ENCODE results near the gene DHRS9.

The DHRS9 gene

DNA sequence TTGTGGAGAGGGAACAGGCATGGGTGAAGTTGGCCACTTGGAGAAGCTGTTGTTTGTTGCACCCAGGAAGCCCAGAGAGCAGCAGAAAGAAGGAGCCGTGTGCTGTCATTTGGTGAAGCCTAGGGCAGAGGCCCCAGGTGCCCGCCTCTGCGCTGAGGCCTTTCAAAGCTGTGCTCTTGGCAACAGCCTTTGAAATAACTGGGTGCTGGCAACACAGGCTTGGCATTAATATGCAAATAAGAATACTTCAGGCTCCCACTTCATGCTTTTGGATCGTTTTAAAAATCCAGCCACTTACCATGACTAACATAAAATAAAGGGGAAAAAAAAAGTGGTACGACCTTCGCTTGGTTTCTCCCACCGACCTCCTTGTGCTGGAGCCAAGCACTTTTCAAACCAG is 41.1 kb downstream of the DHRS9 start:
- H3K4ac ChIP-seq (ENCODE audit: low read depth, low read length), result no peak overlapping the region
- no peaks in the 10 kb centered on the region for H3K79me2 ChIP-seq (ENCODE audit: control insufficient read depth, insufficient read depth, low read length, poor library complexity)
- no peak overlapping the region for H2AK5ac ChIP-seq (ENCODE audit: low read length)
- no peak overlapping the region for H3K9ac ChIP-seq (ENCODE audit: low read length)
- H3K9me3 ChIP-seq (ENCODE audit: insufficient read depth, low read depth, low read length), result peaks cover 4% of the 10 kb centered on the region
- WGBS (ENCODE audit: extremely low coverage, insufficient coverage, insufficient read length), result no CpG with 5 or more reads among the region's 7 CpGs
- H3K79me1 ChIP-seq (ENCODE audit: low read length), result no peaks in the 10 kb centered on the region
- no peak overlapping the region for H2BK12ac ChIP-seq (ENCODE audit: low read length)
- H3K27me3 ChIP-seq (ENCODE audit: insufficient read depth, low read length), result no peaks in the 10 kb centered on the region
- no peak overlapping the region for H2BK5ac ChIP-seq (ENCODE audit: low read depth, low read length, poor library complexity)
- DNase-seq, result no peak
- no peak overlapping the region for H4K12ac ChIP-seq (ENCODE audit: low read depth, low read length)
- H3K14ac ChIP-seq (ENCODE audit: low read length), result no peak overlapping the region
- H3K27ac ChIP-seq (ENCODE audit: low read depth, low read length), result no peak overlapping the region
- no peak overlapping the region for H3K23ac ChIP-seq (ENCODE audit: low read length)
- H3K36me3 ChIP-seq (ENCODE audit: control insufficient read depth in 1 of 2, insufficient read depth in 2 of 2, low read length in 2 of 2), result peaks cover 0 to 2% of the 10 kb centered on the region in 2 experiments
- no peak overlapping the region for H3K4me2 ChIP-seq (ENCODE audit: low read length)
- H4K91ac ChIP-seq (ENCODE audit: low read depth, low read length), result no peak overlapping the region
- no peak overlapping the region for H2BK120ac ChIP-seq (ENCODE audit: insufficient read depth, low read length, poor library complexity)
- H3K18ac ChIP-seq (ENCODE audit: low read length), result no peak overlapping the region
- no peak overlapping the region for H3K4me3 ChIP-seq (ENCODE audit: low read depth, low read length)
- H3K4me1 ChIP-seq (ENCODE audit: control insufficient read depth in 1 of 2, insufficient read depth in 2 of 2, low read length in 2 of 2), result peaks cover 0 to 8% of the 10 kb centered on the region in 2 experiments
- no peak overlapping the region for H4K8ac ChIP-seq (ENCODE audit: low read depth, low read length)
- no peak overlapping the region for H2AFZ ChIP-seq (ENCODE audit: insufficient read depth, low read length, poor library complexity)

DNA sequence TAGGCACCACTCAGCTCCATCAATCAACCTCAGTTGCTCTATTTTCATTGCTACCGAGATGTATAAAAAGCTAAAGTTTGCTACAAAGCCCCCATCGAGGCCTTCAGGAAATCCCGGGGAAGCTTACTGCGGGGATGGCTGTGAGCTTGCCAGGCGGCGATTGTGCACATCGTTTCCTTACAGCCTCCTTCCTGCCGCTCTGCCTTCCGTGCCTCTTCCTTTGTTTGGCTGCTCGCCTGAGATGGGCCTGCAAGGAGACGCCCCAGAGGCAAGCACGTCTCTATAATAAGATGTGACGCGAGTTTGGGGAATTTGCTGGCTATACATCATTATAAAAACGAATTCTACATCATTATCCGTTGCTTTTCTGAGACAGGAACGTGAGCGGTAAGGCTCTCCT is 41.6 kb downstream of the DHRS9 start:
- WGBS (ENCODE audit: extremely low coverage, insufficient coverage, insufficient read length), result no CpG with 5 or more reads among the region's 18 CpGs

DNA sequence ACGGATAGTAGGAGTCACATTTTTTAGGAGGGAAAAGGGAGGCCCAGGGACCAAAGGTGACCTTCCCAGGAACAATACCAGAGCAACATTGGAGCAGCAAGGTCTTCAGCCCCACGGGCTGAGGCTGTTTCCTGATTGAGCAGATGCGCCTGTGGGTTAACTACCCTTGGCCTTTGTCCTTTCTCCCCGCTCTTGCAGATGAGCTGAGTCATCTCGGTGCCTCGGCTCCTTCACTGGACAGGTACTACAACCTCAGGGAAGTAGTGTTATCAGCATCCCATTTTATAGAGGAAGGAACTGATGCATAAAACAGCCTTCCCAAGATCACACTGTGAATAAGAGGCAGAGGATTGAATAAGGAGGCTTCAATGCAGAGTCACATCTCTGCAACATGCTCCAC is 43.5 kb downstream of the DHRS9 start:
- Histone ChIP-seq H4K12ac (ENCODE audit: low read depth, low read length) (no peak overlapping the region), H4K8ac (ENCODE audit: low read depth, low read length) (no peak overlapping the region), H3K4me1 (ENCODE audit: control insufficient read depth in 1 of 2, insufficient read depth in 2 of 2, low read length in 2 of 2) (peaks cover 0 to 8% of the 10 kb centered on the region in 2 experiments)

More for the DNA sequence above, 41.6 kb downstream of the DHRS9 start:
- Histone ChIP-seq H3K79me2 (ENCODE audit: control insufficient read depth, insufficient read depth, low read length, poor library complexity) (no peaks in the 10 kb centered on the region), H3K14ac (ENCODE audit: low read length) (no peak overlapping the region), H3K4me1 (ENCODE audit: control insufficient read depth in 1 of 2, insufficient read depth in 2 of 2, low read length in 2 of 2) (peaks cover 0 to 8% of the 10 kb centered on the region in 2 experiments), H3K23ac (ENCODE audit: low read length) (no peak overlapping the region), H4K12ac (ENCODE audit: low read depth, low read length) (no peak overlapping the region), H2BK120ac (ENCODE audit: insufficient read depth, low read length, poor library complexity) (no peak overlapping the region), H3K79me1 (ENCODE audit: low read length) (no peaks in the 10 kb centered on the region), H3K4me2 (ENCODE audit: low read length) (no peak overlapping the region), H4K91ac (ENCODE audit: low read depth, low read length) (no peak overlapping the region), H3K4me3 (ENCODE audit: low read depth, low read length) (no peak overlapping the region), H2BK12ac (ENCODE audit: low read length) (no peak overlapping the region), H3K18ac (ENCODE audit: low read length) (no peak overlapping the region), H3K27me3 (ENCODE audit: insufficient read depth, low read length) (no peaks in the 10 kb centered on the region), H2BK5ac (ENCODE audit: low read depth, low read length, poor library complexity) (no peak overlapping the region), H3K9ac (ENCODE audit: low read length) (no peak overlapping the region), H3K36me3 (ENCODE audit: control insufficient read depth in 1 of 2, insufficient read depth in 2 of 2, low read length in 2 of 2) (peaks cover 0 to 2% of the 10 kb centered on the region in 2 experiments), H2AFZ (ENCODE audit: insufficient read depth, low read length, poor library complexity) (no peak overlapping the region), H3K27ac (ENCODE audit: low read depth, low read length) (no peak overlapping the region), H3K9me3 (ENCODE audit: insufficient read depth, low read depth, low read length) (peaks cover 4% of the 10 kb centered on the region), H3K4ac (ENCODE audit: low read depth, low read length) (no peak overlapping the region), H2AK5ac (ENCODE audit: low read length) (no peak overlapping the region), H4K8ac (ENCODE audit: low read depth, low read length) (no peak overlapping the region)
- no peak for DNase-seq

DNA sequence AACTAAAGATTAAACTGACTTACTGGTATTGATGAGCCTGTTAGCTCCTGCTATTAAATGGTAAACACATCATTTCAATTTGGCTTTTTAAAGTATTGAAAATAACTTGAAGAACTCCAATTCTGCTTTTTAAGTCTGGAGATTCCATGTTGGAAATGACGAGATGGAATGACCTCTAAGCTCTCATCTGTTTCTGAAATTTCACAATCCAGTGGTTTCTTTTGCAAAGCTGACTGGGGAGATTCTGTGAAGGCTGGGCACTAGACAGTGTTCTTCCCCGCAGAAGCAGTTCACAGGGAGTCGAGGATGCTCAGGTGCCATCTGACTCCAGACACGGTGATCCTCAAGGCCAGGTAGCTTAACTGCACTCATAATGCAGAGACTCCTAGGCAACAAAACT is 44.7 kb downstream of the DHRS9 start:
- H3K23ac ChIP-seq (ENCODE audit: low read length), result no peak overlapping the region
- no peak overlapping the region for H3K27ac ChIP-seq (ENCODE audit: low read depth, low read length)
- H3K79me1 ChIP-seq (ENCODE audit: low read length), result no peaks in the 10 kb centered on the region
- no peak overlapping the region for H4K12ac ChIP-seq (ENCODE audit: low read depth, low read length)
- peaks cover 0 to 2% of the 10 kb centered on the region in 2 experiments for H3K36me3 ChIP-seq (ENCODE audit: control insufficient read depth in 1 of 2, insufficient read depth in 2 of 2, low read length in 2 of 2)
- H3K4me3 ChIP-seq (ENCODE audit: low read depth, low read length), result no peak overlapping the region
- no peak for DNase-seq
- H2BK5ac ChIP-seq (ENCODE audit: low read depth, low read length, poor library complexity), result no peak overlapping the region
- H3K4ac ChIP-seq (ENCODE audit: low read depth, low read length), result no peak overlapping the region
- H3K14ac ChIP-seq (ENCODE audit: low read length), result no peak overlapping the region
- H4K91ac ChIP-seq (ENCODE audit: low read depth, low read length), result no peak overlapping the region
- H3K9me3 ChIP-seq (ENCODE audit: insufficient read depth, low read depth, low read length), result peaks cover 4% of the 10 kb centered on the region
- no CpG with 5 or more reads among the region's 4 CpGs for WGBS (ENCODE audit: extremely low coverage, insufficient coverage, insufficient read length)
- H3K27me3 ChIP-seq (ENCODE audit: insufficient read depth, low read length), result no peaks in the 10 kb centered on the region
- H2BK12ac ChIP-seq (ENCODE audit: low read length), result no peak overlapping the region
- H3K4me1 ChIP-seq (ENCODE audit: control insufficient read depth in 1 of 2, insufficient read depth in 2 of 2, low read length in 2 of 2), result peaks cover 0 to 8% of the 10 kb centered on the region in 2 experiments
- no peak overlapping the region for H2BK120ac ChIP-seq (ENCODE audit: insufficient read depth, low read length, poor library complexity)
- H3K79me2 ChIP-seq (ENCODE audit: control insufficient read depth, insufficient read depth, low read length, poor library complexity), result no peaks in the 10 kb centered on the region
- H2AFZ ChIP-seq (ENCODE audit: insufficient read depth, low read length, poor library complexity), result no peak overlapping the region
- H3K9ac ChIP-seq (ENCODE audit: low read length), result no peak overlapping the region
- H3K18ac ChIP-seq (ENCODE audit: low read length), result no peak overlapping the region
- H2AK5ac ChIP-seq (ENCODE audit: low read length), result no peak overlapping the region
- no peak overlapping the region for H4K8ac ChIP-seq (ENCODE audit: low read depth, low read length)
- H3K4me2 ChIP-seq (ENCODE audit: low read length), result no peak overlapping the region

More for the DNA sequence above, 43.5 kb downstream of the DHRS9 start:
- Histone ChIP-seq H3K14ac (ENCODE audit: low read length) (no peak overlapping the region), H3K9ac (ENCODE audit: low read length) (no peak overlapping the region), H2BK120ac (ENCODE audit: insufficient read depth, low read length, poor library complexity) (no peak overlapping the region), H2AFZ (ENCODE audit: insufficient read depth, low read length, poor library complexity) (no peak overlapping the region), H3K79me2 (ENCODE audit: control insufficient read depth, insufficient read depth, low read length, poor library complexity) (no peaks in the 10 kb centered on the region), H3K27ac (ENCODE audit: low read depth, low read length) (no peak overlapping the region), H3K23ac (ENCODE audit: low read length) (no peak overlapping the region), H3K4me3 (ENCODE audit: low read depth, low read length) (no peak overlapping the region), H2BK5ac (ENCODE audit: low read depth, low read length, poor library complexity) (no peak overlapping the region), H2AK5ac (ENCODE audit: low read length) (no peak overlapping the region), H3K18ac (ENCODE audit: low read length) (no peak overlapping the region), H3K4ac (ENCODE audit: low read depth, low read length) (no peak overlapping the region), H3K27me3 (ENCODE audit: insufficient read depth, low read length) (no peaks in the 10 kb centered on the region), H3K79me1 (ENCODE audit: low read length) (no peaks in the 10 kb centered on the region), H3K36me3 (ENCODE audit: control insufficient read depth in 1 of 2, insufficient read depth in 2 of 2, low read length in 2 of 2) (peaks cover 0 to 2% of the 10 kb centered on the region in 2 experiments), H3K4me2 (ENCODE audit: low read length) (no peak overlapping the region), H2BK12ac (ENCODE audit: low read length) (no peak overlapping the region), H3K9me3 (ENCODE audit: insufficient read depth, low read depth, low read length) (peaks cover 4% of the 10 kb centered on the region), H4K91ac (ENCODE audit: low read depth, low read length) (no peak overlapping the region)
- WGBS (ENCODE audit: extremely low coverage, insufficient coverage, insufficient read length), result no CpG with 5 or more reads among the region's 6 CpGs
- no peak for DNase-seq

Measured in trophoblast cell (in vitro differentiated cells and primary cell).